GM19240 (cell line): Measurements from ENCODE around the gene UBAP2L.
"Not testable (repeated sequence)": the region's sequence is repeated elsewhere in the genome, so short reads cannot be mapped to it uniquely, and the experiment has no call there.

ENCODE experiments used
- DNase-seq: peaks from one replicate; pipeline ENCODE4 v3.0.0; 2011; ENCODE audit warnings: low spot score; ENCODE audit not compliant: insufficient read length

The UBAP2L gene

GRCh38 chr1:154240294-154240833, 19.6 kb downstream of the UBAP2L start:
- DNase-seq: no peak

- DNase-seq: no peak
These were observed 21.1 kb downstream of the UBAP2L start for GRCh38 chr1:154241703-154242351.

GRCh38 chr1:154253671-154254070, 32.9 kb downstream of the UBAP2L start:
- no peak for DNase-seq

- no peak for DNase-seq
These were observed 35.9 kb downstream of the UBAP2L start for GRCh38 chr1:154256686-154257085.

- no peak for DNase-seq
These were observed 38.0 kb downstream of the UBAP2L start for GRCh38 chr1:154258784-154259183.

GRCh38 chr1:154260127-154260526, 39.4 kb downstream of the UBAP2L start:
- no peak for DNase-seq

GRCh38 chr1:154263465-154264332, 42.9 kb downstream of the UBAP2L start:
- no peak for DNase-seq

- no peak for DNase-seq
These were observed 43.7 kb downstream of the UBAP2L start for GRCh38 chr1:154264454-154264853.

- DNase-seq: no peak
These were observed 44.8 kb downstream of the UBAP2L start for GRCh38 chr1:154265586-154265985.

- DNase-seq: no peak
These were observed 50.1 kb downstream of the UBAP2L start for GRCh38 chr1:154270833-154271232.

GRCh38 chr1:154272217-154272998, 51.7 kb downstream of the UBAP2L start, which contains the start of gene HAX1:
TSS of gene HAX1 (plus strand) at chr1:154272629. CDS start at chr1:154272724, 95 bp downstream.
- DNase-seq: peak; percentile 88

- no peak for DNase-seq
These were observed 52.3 kb downstream of the UBAP2L start for GRCh38 chr1:154272999-154273563.

GRCh38 chr1:154276797-154277196, 56.0 kb downstream of the UBAP2L start:
- DNase-seq: no peak

GRCh38 chr1:154287591-154287990, 66.8 kb downstream of the UBAP2L start:
- not testable (repeated sequence) for DNase-seq

GRCh38 chr1:154288661-154289060, 67.9 kb downstream of the UBAP2L start:
- no peak for DNase-seq

GRCh38 chr1:154290921-154291320, 70.2 kb downstream of the UBAP2L start:
- DNase-seq: no peak

GRCh38 chr1:154295408-154296235, 74.9 kb downstream of the UBAP2L start:
- no peak for DNase-seq

GRCh38 chr1:154301582-154301981, 80.8 kb downstream of the UBAP2L start:
- DNase-seq: no peak

GRCh38 chr1:154304664-154305337, 84.0 kb downstream of the UBAP2L start:
- no peak for DNase-seq

GRCh38 chr1:154306151-154306550, 85.4 kb downstream of the UBAP2L start:
- no peak for DNase-seq
